ENCODE data around the gene SERINC2.
"Not testable (repeated sequence)": the region's sequence is repeated elsewhere in the genome, so short reads cannot be mapped to it uniquely, and the experiment has no call there.

Gene SERINC2

GRCh38 chr1:31386576-31387243 is 26.3 kb upstream of the SERINC2 start:
- not testable (repeated sequence) for DNase-seq

GRCh38 chr1:31387612-31388011 is 25.4 kb upstream of the SERINC2 start:
- no peak for DNase-seq

- DNase-seq, result no peak
Observed at GRCh38 chr1:31389616-31390015, 23.4 kb upstream of the SERINC2 start.

GRCh38 chr1:31390071-31390470 is 22.9 kb upstream of the SERINC2 start:
- DNase-seq, result no peak

- DNase-seq, result no peak
Observed at GRCh38 chr1:31393463-31393862, 19.6 kb upstream of the SERINC2 start.

GRCh38 chr1:31394584-31395193 is 18.3 kb upstream of the SERINC2 start:
- peak; percentile 57 for DNase-seq

GRCh38 chr1:31396633-31397351 is 16.2 kb upstream of the SERINC2 start:
- no peak for DNase-seq

GRCh38 chr1:31397360-31398095 is 15.5 kb upstream of the SERINC2 start:
- DNase-seq, result no peak

- no peak for DNase-seq
Observed at GRCh38 chr1:31398246-31398645, 14.8 kb upstream of the SERINC2 start.

- no peak for DNase-seq
Observed at GRCh38 chr1:31399976-31400375, 13.0 kb upstream of the SERINC2 start.

- no peak for DNase-seq
Observed at GRCh38 chr1:31400393-31400792, 12.6 kb upstream of the SERINC2 start.

GRCh38 chr1:31401241-31401640 is 11.8 kb upstream of the SERINC2 start:
- DNase-seq, result no peak

GRCh38 chr1:31405578-31406245 is 7.3 kb upstream of the SERINC2 start:
- DNase-seq, result no peak

- no peak for DNase-seq
Observed at GRCh38 chr1:31407029-31407626, 5.9 kb upstream of the SERINC2 start.

GRCh38 chr1:31408788-31409318 is 4.2 kb upstream of the SERINC2 start:
- DNase-seq, result no peak

GRCh38 chr1:31409946-31410858 is 2.8 kb upstream of the SERINC2 start:
- no peak for DNase-seq

- no peak for DNase-seq
Observed at GRCh38 chr1:31410871-31411270, 2.1 kb upstream of the SERINC2 start.

- no peak for DNase-seq
Observed at GRCh38 chr1:31412205-31412604, 808 bp upstream of the SERINC2 start.

GRCh38 chr1:31413405-31414001 is 490 bp downstream of the SERINC2 start:
- DNase-seq, result no peak

GRCh38 chr1:31414980-31415370 is 2.0 kb downstream of the SERINC2 start:
- no peak for DNase-seq

- DNase-seq, result no peak
Observed at GRCh38 chr1:31415658-31416057, 2.6 kb downstream of the SERINC2 start.
